Prostate gland (tissue), 2 donors: ENCODE measurements around the gene ZNRD2.

ENCODE experiments used
- POLR2A ChIP-seq: fragments of 450-650 bp; IDR thresholded peaks from one replicate; pipeline ENCODE4 v1.6.1; 2016; ENCODE audit warnings: antibody characterized with exemption, mild to moderate bottlenecking
- POLR2AphosphoS5 ChIP-seq: sonication (generic); formaldehyde crosslinking; IDR thresholded peaks from one replicate; pipeline ENCODE4 v1.6.1; 2017; ENCODE audit warnings: antibody characterized with exemption
- TF ChIP-seq, protein P1 (sequence below), 4 experiments: fragments of 200-600 bp in 2 of 4; fragments of 450-650 bp in 2 of 4; sonication (generic) in 2 of 4; IDR thresholded peaks; 1 replicate in 3 of 4; 2 replicates in 1 of 4; pipeline ENCODE4 v1.5.1; 2016 to 2019; ENCODE audit warnings: antibody characterized with exemption in 4 of 4, mild to moderate bottlenecking in 2 of 4, moderate library complexity in 2 of 4

DNA sequence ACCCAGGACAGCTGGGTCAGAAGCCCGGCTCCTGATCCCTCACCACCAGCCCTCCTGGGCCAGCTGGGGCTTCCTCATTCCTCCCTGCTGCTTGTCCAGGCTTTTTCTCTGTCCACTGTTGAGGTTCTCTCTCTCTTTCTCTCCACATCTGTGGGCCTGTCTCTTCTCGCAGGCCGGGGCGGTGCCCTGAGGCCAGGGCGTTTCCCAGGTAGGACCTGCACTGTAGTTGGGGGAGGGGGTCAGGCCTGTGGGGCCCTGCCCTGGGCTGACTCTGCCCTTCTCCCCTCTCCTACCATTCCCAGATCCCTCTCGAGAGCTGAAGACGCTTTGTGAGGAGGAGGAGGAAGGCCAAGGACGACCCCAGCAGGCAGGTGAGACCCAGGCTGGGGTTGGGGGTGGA, 10.5 kb downstream of the ZNRD2 start:
- TF ChIP-seq, protein P1, sequence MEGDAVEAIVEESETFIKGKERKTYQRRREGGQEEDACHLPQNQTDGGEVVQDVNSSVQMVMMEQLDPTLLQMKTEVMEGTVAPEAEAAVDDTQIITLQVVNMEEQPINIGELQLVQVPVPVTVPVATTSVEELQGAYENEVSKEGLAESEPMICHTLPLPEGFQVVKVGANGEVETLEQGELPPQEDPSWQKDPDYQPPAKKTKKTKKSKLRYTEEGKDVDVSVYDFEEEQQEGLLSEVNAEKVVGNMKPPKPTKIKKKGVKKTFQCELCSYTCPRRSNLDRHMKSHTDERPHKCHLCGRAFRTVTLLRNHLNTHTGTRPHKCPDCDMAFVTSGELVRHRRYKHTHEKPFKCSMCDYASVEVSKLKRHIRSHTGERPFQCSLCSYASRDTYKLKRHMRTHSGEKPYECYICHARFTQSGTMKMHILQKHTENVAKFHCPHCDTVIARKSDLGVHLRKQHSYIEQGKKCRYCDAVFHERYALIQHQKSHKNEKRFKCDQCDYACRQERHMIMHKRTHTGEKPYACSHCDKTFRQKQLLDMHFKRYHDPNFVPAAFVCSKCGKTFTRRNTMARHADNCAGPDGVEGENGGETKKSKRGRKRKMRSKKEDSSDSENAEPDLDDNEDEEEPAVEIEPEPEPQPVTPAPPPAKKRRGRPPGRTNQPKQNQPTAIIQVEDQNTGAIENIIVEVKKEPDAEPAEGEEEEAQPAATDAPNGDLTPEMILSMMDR (IDR thresholded peaks at IDR 0.05): no peak
- TF ChIP-seq POLR2A: no peak
- no peak for TF ChIP-seq POLR2AphosphoS5
